AG04450 (cell line): ENCODE results near the gene REG4. TPM values are rescaled to one million over a fixed set of nuclear protein-coding genes. Genes with fewer than 3 reads are reported as not detected.

ENCODE experiments used
- CTCF ChIA-PET: fragments of 300-600, 350-600 bp; formaldehyde crosslinking; extraction: SDS; loops from one replicate; lab custom pipeline; 2022; ENCODE audit warnings: antibody characterized with exemption, inconsistent platforms; lab: Charles Lee
- POLR2A ChIA-PET: fragments of 350-600 bp; formaldehyde crosslinking; extraction: SDS; loops from one replicate; lab custom pipeline; 2021; ENCODE audit warnings: antibody characterized with exemption, inconsistent platforms; lab: Yijun Ruan, JAX
- DNase-seq: peaks from one replicate; pipeline ENCODE4 v3.0.0-alpha.2; 2011; ENCODE audit warnings: low read depth, low spot score
- H3K27ac ChIP-seq: one replicate; pipeline ENCODE4 v1.5.1; 2012; ENCODE audit warnings: low read depth, low read length, control low read depth
- H3K27me3 ChIP-seq: one replicate; pipeline ENCODE4 v1.6.0; 2012; ENCODE audit warnings: low read length; ENCODE audit not compliant: control insufficient read depth, insufficient read depth
- H3K4me3 ChIP-seq: 2 replicates; pipeline ENCODE4 v1.5.1; 2011; ENCODE audit warnings: mild to moderate bottlenecking, low read depth, low read length, control low read depth
- H3K9me3 ChIP-seq: 2 replicates; pipeline ENCODE4 v1.5.1; 2012; ENCODE audit warnings: low read length; ENCODE audit not compliant: control insufficient read depth, insufficient read depth
- polyA plus RNA-seq: library from polyadenylated mRNA; depleted of rRNA; stranded (reverse); fragments of >200 nt; gene quantifications from 2 replicates; pipeline ENCODE4 v1.2.3, GENCODE V29; 2011
- TF ChIP-seq, protein P1 (sequence below): IDR thresholded peaks from 2 replicates; pipeline ENCODE4 v1.5.1; 2011; ENCODE audit warnings: low read depth, low read length, control low read depth, inconsistent platforms

REG4 gene
- polyA plus RNA-seq, 1 experiment, result not detected

DNA sequence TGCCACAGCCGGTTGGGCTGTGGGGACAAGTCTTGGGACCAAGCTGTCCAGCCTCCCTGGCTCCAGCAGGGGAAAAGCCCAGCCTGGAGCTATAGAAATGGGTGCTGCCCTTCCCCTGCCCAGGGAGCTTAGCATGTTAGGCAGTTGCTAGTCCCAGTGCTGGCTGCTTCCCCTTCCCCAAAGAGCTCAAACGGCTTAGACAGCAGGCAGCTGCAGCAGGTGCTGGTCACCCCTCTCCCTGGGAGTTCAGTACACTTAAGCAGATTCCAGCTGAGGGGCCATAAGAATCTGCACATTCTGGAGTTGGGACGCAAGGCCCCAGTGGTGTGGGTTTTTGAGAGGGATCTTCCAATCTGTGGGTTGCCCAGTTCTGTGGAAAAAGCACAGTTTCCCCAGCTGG lies 11.1 kb upstream of the REG4 start:
- H3K27ac ChIP-seq, result no peak overlapping the region
- CTCF ChIA-PET, result interaction anchor here (3.8 kb wide), 1 partner anchor 14 kb away, joined by 16 read pairs; no protein-coding TSS in a partner anchor
- POLR2A ChIA-PET, result no interaction called here
- no peaks in the 10 kb centered on the region for H3K9me3 ChIP-seq
- H3K27me3 ChIP-seq, result peaks cover 9% of the 10 kb centered on the region
- no peak overlapping the region for H3K4me3 ChIP-seq
- no peak for DNase-seq
- TF ChIP-seq, protein P1, sequence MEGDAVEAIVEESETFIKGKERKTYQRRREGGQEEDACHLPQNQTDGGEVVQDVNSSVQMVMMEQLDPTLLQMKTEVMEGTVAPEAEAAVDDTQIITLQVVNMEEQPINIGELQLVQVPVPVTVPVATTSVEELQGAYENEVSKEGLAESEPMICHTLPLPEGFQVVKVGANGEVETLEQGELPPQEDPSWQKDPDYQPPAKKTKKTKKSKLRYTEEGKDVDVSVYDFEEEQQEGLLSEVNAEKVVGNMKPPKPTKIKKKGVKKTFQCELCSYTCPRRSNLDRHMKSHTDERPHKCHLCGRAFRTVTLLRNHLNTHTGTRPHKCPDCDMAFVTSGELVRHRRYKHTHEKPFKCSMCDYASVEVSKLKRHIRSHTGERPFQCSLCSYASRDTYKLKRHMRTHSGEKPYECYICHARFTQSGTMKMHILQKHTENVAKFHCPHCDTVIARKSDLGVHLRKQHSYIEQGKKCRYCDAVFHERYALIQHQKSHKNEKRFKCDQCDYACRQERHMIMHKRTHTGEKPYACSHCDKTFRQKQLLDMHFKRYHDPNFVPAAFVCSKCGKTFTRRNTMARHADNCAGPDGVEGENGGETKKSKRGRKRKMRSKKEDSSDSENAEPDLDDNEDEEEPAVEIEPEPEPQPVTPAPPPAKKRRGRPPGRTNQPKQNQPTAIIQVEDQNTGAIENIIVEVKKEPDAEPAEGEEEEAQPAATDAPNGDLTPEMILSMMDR, result no peak

DNA sequence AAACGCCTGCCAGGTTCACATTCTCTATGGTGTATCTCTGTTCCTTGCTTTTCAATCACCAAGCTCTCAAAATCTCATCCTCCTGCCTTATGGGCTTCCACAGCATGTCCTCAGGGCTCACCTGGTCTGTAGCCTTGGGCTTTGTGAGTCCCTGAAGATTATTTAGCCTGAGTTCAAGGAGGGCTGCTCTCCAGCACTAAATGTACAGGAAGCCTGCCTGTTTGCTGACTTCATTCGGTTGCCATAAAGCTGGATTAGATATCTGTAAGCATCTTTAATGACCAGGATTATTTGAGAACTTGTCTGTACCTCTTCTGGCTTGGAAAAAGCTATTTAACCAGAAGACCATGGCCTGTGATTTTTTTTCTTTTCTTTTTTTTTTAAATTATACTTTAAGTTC lies 6.9 kb upstream of the REG4 start:
- DNase-seq, result no peak
- no peak overlapping the region for H3K4me3 ChIP-seq
- H3K9me3 ChIP-seq, result no peaks in the 10 kb centered on the region
- no peak overlapping the region for H3K27ac ChIP-seq
- H3K27me3 ChIP-seq, result peaks cover 9% of the 10 kb centered on the region
- ChIA-PET CTCF (interaction anchor here (2.3 kb wide), 1 partner anchor 9 kb away, joined by 14 read pairs; no protein-coding TSS in a partner anchor), POLR2A (no interaction called here)
- TF ChIP-seq, protein P1, result no peak

DNA sequence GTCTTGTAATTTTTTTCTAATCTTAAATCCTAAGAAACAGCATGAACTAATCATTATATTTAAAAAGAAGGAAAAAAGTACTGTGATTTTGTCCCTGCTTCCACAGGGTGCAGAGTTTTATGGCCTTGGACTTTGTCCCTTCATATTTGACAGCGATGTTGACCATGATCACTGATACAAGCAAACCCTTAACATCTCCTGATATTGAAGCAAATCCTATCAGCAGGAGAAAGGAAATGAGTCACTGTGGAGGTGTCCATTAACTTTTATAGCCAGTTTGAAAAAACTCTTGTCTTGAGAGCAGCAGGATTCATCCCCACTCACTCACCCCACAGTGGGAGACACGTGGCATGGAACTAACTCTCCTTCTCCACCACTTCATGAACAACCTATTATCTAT lies 5.1 kb upstream of the REG4 start:
- Histone ChIP-seq H3K4me3 (no peak overlapping the region), H3K9me3 (no peaks in the 10 kb centered on the region), H3K27ac (no peak overlapping the region), H3K27me3 (peaks cover 1% of the 10 kb centered on the region)
- ChIA-PET POLR2A (no interaction called here), CTCF (interaction anchor here (1.3 to 2.3 kb wide), 2 partner anchors 8 to 10 kb away, joined by 3 to 14 read pairs; no protein-coding TSS in a partner anchor)
- no peak for DNase-seq
- TF ChIP-seq, protein P1, result no peak

DNA sequence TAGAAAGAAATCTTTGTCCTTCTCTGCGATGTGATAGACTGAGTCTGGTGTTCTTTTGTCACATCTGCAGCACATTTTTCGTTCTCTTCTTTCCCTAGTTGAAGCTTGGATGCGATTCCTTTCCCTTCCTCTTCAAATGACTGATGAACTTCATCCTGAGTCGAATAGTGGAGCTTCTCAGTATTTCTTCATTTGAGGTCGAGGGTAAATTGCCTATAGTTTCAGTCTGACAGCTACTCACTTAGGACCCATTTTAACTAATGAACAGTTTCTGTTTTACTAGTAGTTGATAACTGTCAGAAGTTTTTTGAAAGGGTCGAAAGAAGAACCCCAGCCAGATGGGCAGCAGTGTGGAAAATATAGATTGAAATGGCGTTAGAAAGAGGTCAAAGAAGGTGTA lies 4.7 kb upstream of the REG4 start:
- no peaks in the 10 kb centered on the region for H3K9me3 ChIP-seq
- DNase-seq, result no peak
- TF ChIP-seq, protein P1, result no peak
- no peak overlapping the region for H3K27ac ChIP-seq
- no peak overlapping the region for H3K4me3 ChIP-seq
- ChIA-PET CTCF (interaction anchor here (0.6 to 1.3 kb wide), 3 partner anchors 10 to 128 kb away, joined by 3 to 5 read pairs (median 4); no protein-coding TSS in a partner anchor), POLR2A (no interaction called here)
- H3K27me3 ChIP-seq, result no peaks in the 10 kb centered on the region

DNA sequence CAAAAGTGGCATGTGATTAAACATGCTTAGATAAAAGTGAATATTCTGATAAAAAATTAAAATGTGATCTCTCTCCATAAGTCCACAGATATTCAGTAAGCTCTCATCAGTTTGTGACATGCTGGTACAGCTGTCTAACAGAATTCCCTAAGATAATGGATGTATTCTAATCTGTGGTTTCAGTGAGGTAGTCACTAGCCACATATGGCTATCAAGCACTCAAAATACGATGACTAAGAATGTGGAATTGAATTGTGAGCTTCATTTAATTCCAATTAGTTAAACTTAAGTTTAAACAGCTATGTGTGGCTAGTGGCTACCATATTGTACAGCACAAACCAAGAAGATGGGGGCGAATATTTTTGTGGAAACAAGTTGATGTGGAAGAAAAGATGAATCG lies 4.1 kb upstream of the REG4 start:
- H3K4me3 ChIP-seq, result no peak overlapping the region
- TF ChIP-seq, protein P1, result no peak
- ChIA-PET POLR2A (no interaction called here), CTCF (interaction anchor here (0.6 to 1.3 kb wide), 2 partner anchors 55 to 129 kb away, joined by 4 to 5 read pairs; no protein-coding TSS in a partner anchor)
- H3K27me3 ChIP-seq, result no peaks in the 10 kb centered on the region
- no peak overlapping the region for H3K27ac ChIP-seq
- no peaks in the 10 kb centered on the region for H3K9me3 ChIP-seq
- DNase-seq, result no peak
